ENCODE data around the gene CAMK2D.

GRCh38 chr4:113783289-113783688, 21.8 kb upstream of the CAMK2D start:
- TF ChIP-seq CTCF (IDR thresholded peaks at IDR 0.05; ENCODE audit: low read length), result no peak
- TF ChIP-seq EZH2 (optimal IDR thresholded peaks at IDR 0.05; ENCODE audit: low read depth, low read length), result no peak
- no peak for TF ChIP-seq EZH2phosphoT487 (IDR thresholded peaks at IDR 0.05; ENCODE audit: low read length)
